Epithelial cell of esophagus (primary cell): ENCODE results near the gene LRCH3.

ENCODE experiments used
- DNase-seq: peaks from one replicate; pipeline ENCODE4 v3.0.0; 2010; ENCODE audit warnings: low read depth
- H3K4me3 ChIP-seq: 2 replicates; pipeline ENCODE4 v1.5.1; 2011; ENCODE audit warnings: mild to moderate bottlenecking, low read length, control low read depth
- CTCF ChIP-seq: IDR thresholded peaks from 2 replicates; pipeline ENCODE4 v1.5.1; 2011; ENCODE audit warnings: low read depth, mild to moderate bottlenecking, low read length, control low read depth, inconsistent platforms; ENCODE audit not compliant: insufficient read depth; ENCODE audit errors: missing control alignments

LRCH3 gene

GRCh38 chr3:197791113-197791891 is at the start of gene LRCH3:
Gene LRCH3 (plus strand): TSS chr3:197791254. CDS start chr3:197791279, 25 bp downstream.
- peak within 1 kb of the TSS; percentile 86 for H3K4me3 ChIP-seq
- TF ChIP-seq CTCF: no peak
- peak; percentile 62 for DNase-seq

GRCh38 chr3:197742787-197743186 is 48.3 kb upstream of the LRCH3 start:
- H3K4me3 ChIP-seq: no peak overlapping the region
- TF ChIP-seq CTCF: no peak
- DNase-seq: no peak

- no peak overlapping the region for H3K4me3 ChIP-seq
- TF ChIP-seq CTCF: no peak
- DNase-seq: no peak
These were observed 44.8 kb upstream of the LRCH3 start for GRCh38 chr3:197746209-197746608.

GRCh38 chr3:197746801-197747237 is 44.2 kb upstream of the LRCH3 start:
- no peak overlapping the region for H3K4me3 ChIP-seq
- TF ChIP-seq CTCF: no peak
- no peak for DNase-seq

- peak overlapping the region; percentile 75 for H3K4me3 ChIP-seq
- TF ChIP-seq CTCF: no peak
- DNase-seq: no peak
These were observed 42.3 kb upstream of the LRCH3 start for GRCh38 chr3:197748597-197749314.

GRCh38 chr3:197749315-197749600 is 41.8 kb upstream of the LRCH3 start:
- no peak for TF ChIP-seq CTCF
- DNase-seq: peak; percentile 55
- peak overlapping the region; percentile 75 for H3K4me3 ChIP-seq
